Measurements from ENCODE around the gene KCNMA1.

GRCh38 chr10:77374189-77374656, 263.4 kb downstream of the KCNMA1 start:
- TF ChIP-seq POLR2A (IDR thresholded peaks at IDR 0.05) (no peak), EP300 (IDR thresholded peaks at IDR 0.05) (no peak)
